ENCODE measurements around the gene DTX4. TPM values are rescaled to one million over a fixed set of nuclear protein-coding genes. Genes with fewer than 3 reads are reported as not detected.

The DTX4 gene
- total RNA-seq, 1 experiment from 2014 or later = 7.6 TPM

GRCh38 chr11:59212222-59212621, 40.3 kb downstream of the DTX4 start:
- H3K36me3 ChIP-seq (ENCODE audit: control insufficient read depth in 1 of 2, insufficient read depth in 2 of 2, low read length in 2 of 2) = no peaks in the 10 kb centered on the region
- intact Hi-C loops (cut with micrococcal nuclease) = no loop called here
- no peaks in the 10 kb centered on the region for H3K9me3 ChIP-seq (ENCODE audit: control insufficient read depth in 1 of 2, insufficient read depth in 1 of 2, low read depth in 1 of 2, low read length in 2 of 2)
- TF ChIP-seq CEBPB (IDR thresholded peaks at IDR 0.05; ENCODE audit: low read depth) (no peak), POLR2AphosphoS5 (IDR thresholded peaks at IDR 0.05; ENCODE audit: low read depth, low read length) (no peak), REST (IDR thresholded peaks at IDR 0.05; ENCODE audit: low read depth) (no peak), JUND (IDR thresholded peaks at IDR 0.05) (no peak), MAX (IDR thresholded peaks at IDR 0.05) (no peak), CBX3 (IDR thresholded peaks at IDR 0.05; ENCODE audit: low read depth) (no peak)
- no peaks in the 10 kb centered on the region for H3K27me3 ChIP-seq (ENCODE audit: insufficient read depth, low read length)
- no peaks in the 10 kb centered on the region for H3K79me2 ChIP-seq (ENCODE audit: insufficient read depth, low read length)
- POLR2A ChIA-PET = no interaction called here
- ATAC-seq (no peak), DNase-seq (ENCODE audit: low read depth, low spot score) (no peak)
- no peaks in the 10 kb centered on the region for H4K20me1 ChIP-seq (ENCODE audit: insufficient read depth)
- H2AFZ ChIP-seq (ENCODE audit: low read depth, low read length, poor library complexity, severe bottlenecking) = no peak overlapping the region
- H3K4me1 ChIP-seq (ENCODE audit: control insufficient read depth in 1 of 2, insufficient read depth in 2 of 2, low read length in 2 of 2) = peaks cover 0 to 3% of the 10 kb centered on the region in 2 experiments; a peak in 1 of 4 replicates
- no peak overlapping the region for H3K4me3 ChIP-seq (replicated peaks in 1 of 2; ENCODE audit: low read depth in 1 of 2, low read length in 2 of 2)
- RAD21 ChIA-PET (ENCODE audit: low non-redundant PET in 1 of 2, low total read pairs in 2 of 2, uncharacterized antibody in 2 of 2, unreplicated experiment in 2 of 2) = no interaction called here
- H3K27ac ChIP-seq (ENCODE audit: low read depth, low read length) = no peak overlapping the region
- H3K9me2 ChIP-seq (ENCODE audit: insufficient read depth) = no peaks in the 10 kb centered on the region
- CTCF ChIA-PET = interaction anchor here (1.3 kb wide), 1 partner anchor 26 kb away, joined by 3 read pairs; no protein-coding TSS in a partner anchor
- H3K9ac ChIP-seq (ENCODE audit: low read length) = no peak overlapping the region
- H3K4me2 ChIP-seq (ENCODE audit: low read length) = no peak overlapping the region
- BruUV-seq (replicated peaks) = no TSS peak

All from HCT116 (cell line).